OCI-LY1 (cell line): ENCODE results near the gene IGSF3.
"Not testable (repeated sequence)": the region's sequence is repeated elsewhere in the genome, so short reads cannot be mapped to it uniquely, and the experiment has no call there.

Experiments used
- CTCF ChIP-seq: fragments of 200-600 bp; sonication (generic), shearing (Covaris generic); IDR thresholded peaks from 2 replicates; pipeline ENCODE4 v1.5.1; 2017; ENCODE audit warnings: mild to moderate bottlenecking, antibody characterized with exemption, low read length, moderate library complexity, mixed read lengths
- EZH2 ChIP-seq: fragments of 200-600 bp; sonication (generic), shearing (Covaris generic); IDR thresholded peaks from 2 replicates; pipeline ENCODE4 v1.8.0; 2017; ENCODE audit warnings: borderline replicate concordance, mixed run types, mild to moderate bottlenecking, antibody characterized with exemption, low read length, moderate library complexity, mixed read lengths

- TF ChIP-seq CTCF = peak; percentile 31; the same call in 1 of the 2 replicates
- TF ChIP-seq EZH2 = not testable (repeated sequence)
Observed at GRCh38 chr1:116630057-116630456, 37.5 kb downstream of the IGSF3 start.
